GM06990 (cell line): ENCODE data around the gene FAM185A.

Experiments used
- DNase-seq: peaks from one replicate; pipeline ENCODE4 v3.0.0-alpha.2; 2011; ENCODE audit not compliant: insufficient read length; ENCODE audit errors: extremely low read depth
- H3K27me3 ChIP-seq: replicated peaks from 2 replicates; pipeline ENCODE4 v1.6.0; 2011; ENCODE audit warnings: low read length; ENCODE audit not compliant: control insufficient read depth, insufficient read depth
- H3K36me3 ChIP-seq: 2 replicates; pipeline ENCODE4 v1.5.1; 2011; ENCODE audit warnings: low read length; ENCODE audit not compliant: control insufficient read depth, insufficient read depth
- H3K4me3 ChIP-seq: replicated peaks from 2 replicates; pipeline ENCODE4 v1.5.1; 2011; ENCODE audit warnings: low read depth, mild to moderate bottlenecking, control low read depth, low read length
- CTCF ChIP-seq: IDR thresholded peaks from 2 replicates; pipeline ENCODE4 v1.5.1; 2011; ENCODE audit warnings: low read length, control low read depth, mild to moderate bottlenecking, inconsistent platforms; ENCODE audit not compliant: insufficient read depth, poor library complexity, severe bottlenecking

The FAM185A gene

GRCh38 chr7:102841290-102841689, 92.5 kb downstream of the FAM185A start:
- Histone ChIP-seq H3K27me3 (no peaks in the 10 kb centered on the region), H3K4me3 (no peak overlapping the region), H3K36me3 (no peaks in the 10 kb centered on the region)
- no peak for DNase-seq
- TF ChIP-seq CTCF, result no peak

GRCh38 chr7:102842284-102842683, 93.5 kb downstream of the FAM185A start:
- H3K27me3 ChIP-seq, result no peaks in the 10 kb centered on the region
- H3K36me3 ChIP-seq, result no peaks in the 10 kb centered on the region
- no peak for DNase-seq
- TF ChIP-seq CTCF, result no peak
- no peak overlapping the region for H3K4me3 ChIP-seq

GRCh38 chr7:102843850-102844249, 95.1 kb downstream of the FAM185A start:
- Histone ChIP-seq H3K27me3 (no peaks in the 10 kb centered on the region), H3K36me3 (no peaks in the 10 kb centered on the region), H3K4me3 (no peak overlapping the region)
- peak; percentile 47 for DNase-seq
- no peak for TF ChIP-seq CTCF

GRCh38 chr7:102845346-102845745, 96.5 kb downstream of the FAM185A start:
- no peak overlapping the region for H3K4me3 ChIP-seq
- no peak for TF ChIP-seq CTCF
- no peak for DNase-seq
- H3K36me3 ChIP-seq, result no peaks in the 10 kb centered on the region
- H3K27me3 ChIP-seq, result no peaks in the 10 kb centered on the region

GRCh38 chr7:102849079-102849478, 100.3 kb downstream of the FAM185A start:
- H3K36me3 ChIP-seq, result no peaks in the 10 kb centered on the region
- no peak for TF ChIP-seq CTCF

GRCh38 chr7:102849538-102849937, 100.7 kb downstream of the FAM185A start:
- Histone ChIP-seq H3K27me3 (no peaks in the 10 kb centered on the region), H3K36me3 (no peaks in the 10 kb centered on the region), H3K4me3 (no peak overlapping the region)
- no peak for DNase-seq
- TF ChIP-seq CTCF, result no peak

More at GRCh38 chr7:102849079-102849478, 100.3 kb downstream of the FAM185A start:
- no peak overlapping the region for H3K4me3 ChIP-seq
- H3K27me3 ChIP-seq, result no peaks in the 10 kb centered on the region
- no peak for DNase-seq
